Neutrophil (primary cell): Measurements from ENCODE around the gene RAP1A.

ENCODE experiments used
- H3K27ac ChIP-seq: fragments of 200-600 bp; sonication (generic); 2 replicates; pipeline ENCODE4 v1.5.1; 2016; ENCODE audit warnings: mild to moderate bottlenecking, moderate library complexity
- H3K27me3 ChIP-seq: fragments of 200-600 bp; sonication (generic); 2 replicates; pipeline ENCODE4 v1.6.0; 2016; ENCODE audit warnings: mild to moderate bottlenecking
- H3K36me3 ChIP-seq: fragments of 200-600 bp; sonication (generic); 2 replicates; pipeline ENCODE4 v1.5.1; 2017
- H3K4me1 ChIP-seq, 2 experiments: fragments of 200-600 bp in 1 of 2; sonication (generic) in 1 of 2; 1 replicate in 1 of 2; 2 replicates in 1 of 2; pipeline versions ENCODE4 v1.5.1 to v1.6.1; 2013 to 2016; ENCODE audit warnings: low read depth in 1 of 2, low read length in 1 of 2, mild to moderate bottlenecking in 1 of 2, moderate library complexity in 1 of 2; ENCODE audit not compliant: control insufficient read depth in 1 of 2, insufficient read depth in 1 of 2
- H3K4me3 ChIP-seq, 2 experiments: fragments of 200-600 bp in 1 of 2; sonication (generic) in 1 of 2; 1 replicate in 1 of 2; 2 replicates in 1 of 2; pipeline ENCODE4 v1.5.1; 2013 to 2016; ENCODE audit warnings: low read depth in 1 of 2, low read length in 1 of 2, mild to moderate bottlenecking in 1 of 2, moderate library complexity in 1 of 2
- H3K9me3 ChIP-seq: fragments of 200-600 bp; sonication (generic); 2 replicates; pipeline ENCODE4 v1.5.1; 2016
- CTCF ChIP-seq: fragments of 200-600 bp; sonication (generic); IDR thresholded peaks from 2 replicates; pipeline ENCODE4 v1.5.1; 2016; ENCODE audit warnings: antibody characterized with exemption

The RAP1A gene

GRCh38 chr1:111743679-111744101, 124.1 kb downstream of the RAP1A start:
- no peaks in the 10 kb centered on the region for H3K36me3 ChIP-seq
- no peak for TF ChIP-seq CTCF
- no peak overlapping the region for H3K27ac ChIP-seq
- H3K9me3 ChIP-seq, result no peaks in the 10 kb centered on the region
- no peak overlapping the region for H3K4me3 ChIP-seq
- H3K4me1 ChIP-seq, result peaks cover 17 to 32% of the 10 kb centered on the region in 2 experiments
- H3K27me3 ChIP-seq, result peaks cover 48% of the 10 kb centered on the region

GRCh38 chr1:111745675-111746613, 126.4 kb downstream of the RAP1A start:
- H3K4me3 ChIP-seq, result no peak overlapping the region
- H3K4me1 ChIP-seq, result peaks cover 2 to 16% of the 10 kb centered on the region in 2 experiments
- no peak for TF ChIP-seq CTCF
- H3K9me3 ChIP-seq, result no peaks in the 10 kb centered on the region
- no peaks in the 10 kb centered on the region for H3K36me3 ChIP-seq
- H3K27ac ChIP-seq, result no peak overlapping the region
- H3K27me3 ChIP-seq, result peaks cover 37% of the 10 kb centered on the region

- Histone ChIP-seq H3K36me3 (no peaks in the 10 kb centered on the region), H3K4me1 (peaks cover 0 to 9% of the 10 kb centered on the region in 2 experiments), H3K27me3 (peaks cover 30% of the 10 kb centered on the region), H3K27ac (no peak overlapping the region), H3K9me3 (no peaks in the 10 kb centered on the region), H3K4me3 (no peak overlapping the region)
- TF ChIP-seq CTCF, result no peak
These were observed 127.0 kb downstream of the RAP1A start for GRCh38 chr1:111746614-111746999.

GRCh38 chr1:111747282-111747734, 127.7 kb downstream of the RAP1A start:
- H3K4me3 ChIP-seq, result no peak overlapping the region
- H3K27me3 ChIP-seq, result peaks cover 23% of the 10 kb centered on the region
- H3K4me1 ChIP-seq, result peaks cover 0 to 9% of the 10 kb centered on the region in 2 experiments
- peak; percentile 90 for TF ChIP-seq CTCF
- peak overlapping the region; percentile 40 for H3K27ac ChIP-seq
- H3K36me3 ChIP-seq, result no peaks in the 10 kb centered on the region
- H3K9me3 ChIP-seq, result no peaks in the 10 kb centered on the region

GRCh38 chr1:111747947-111748346, 128.4 kb downstream of the RAP1A start:
- no peaks in the 10 kb centered on the region for H3K9me3 ChIP-seq
- no peak for TF ChIP-seq CTCF
- H3K4me1 ChIP-seq, result peaks cover 0 to 9% of the 10 kb centered on the region in 2 experiments
- peaks cover 17% of the 10 kb centered on the region for H3K27me3 ChIP-seq
- no peak overlapping the region for H3K27ac ChIP-seq
- no peak overlapping the region for H3K4me3 ChIP-seq
- H3K36me3 ChIP-seq, result no peaks in the 10 kb centered on the region
